GM19238 (cell line): ENCODE measurements around the gene RHEB.

Experiments used
- DNase-seq: peaks from one replicate; pipeline ENCODE4 v3.0.0; 2011; ENCODE audit warnings: low spot score; ENCODE audit not compliant: insufficient read length

RHEB gene

DNA sequence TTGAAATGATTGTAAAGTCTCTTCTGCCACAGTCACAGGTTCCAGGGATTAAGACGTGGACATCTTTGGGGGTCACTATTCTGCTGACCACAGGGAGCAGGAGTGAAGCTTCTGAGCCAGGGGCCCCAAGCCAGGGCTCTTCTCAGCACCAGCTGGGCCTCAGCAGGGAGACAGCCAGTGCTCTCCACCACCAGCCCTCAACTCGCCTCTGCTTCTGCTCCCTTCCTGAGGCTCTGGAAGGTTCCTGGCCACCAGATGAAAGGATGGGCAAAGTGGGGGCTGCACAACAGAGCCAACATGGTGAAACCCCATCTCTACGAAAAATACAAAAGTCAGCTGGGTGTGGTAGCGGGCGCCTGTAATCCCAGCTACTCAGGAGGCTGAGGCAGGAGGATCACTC, 68.5 kb downstream of the RHEB start:
- no peak for DNase-seq

GRCh38 chr7:151449990-151450389, 69.7 kb downstream of the RHEB start:
- no peak for DNase-seq

GRCh38 chr7:151448261-151449252, 71.1 kb downstream of the RHEB start:
- peak; percentile 80 for DNase-seq

DNA sequence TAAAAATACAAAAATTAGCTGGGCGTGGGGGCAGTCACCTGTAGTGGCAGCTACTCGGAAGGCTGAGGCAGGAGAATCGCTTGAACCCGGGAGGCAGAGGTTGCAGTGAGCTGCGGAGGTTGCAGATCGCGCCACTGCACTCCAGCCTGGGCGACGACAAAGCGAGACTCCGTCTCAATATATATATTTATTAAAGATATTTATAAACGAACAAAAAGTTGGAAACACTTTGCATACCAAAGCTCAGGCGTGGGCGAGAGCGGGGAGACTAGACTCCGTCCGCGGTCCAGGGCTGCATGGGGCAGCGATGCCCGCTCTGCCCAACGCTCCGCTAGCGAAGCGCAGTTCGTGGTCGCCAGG, 71.8 kb downstream of the RHEB start:
- DNase-seq: no peak

- DNase-seq: no peak
Measured at GRCh38 chr7:151447312-151447711, 72.4 kb downstream of the RHEB start.

- no peak for DNase-seq
Measured at GRCh38 chr7:151446412-151446811, 73.3 kb downstream of the RHEB start.

DNA sequence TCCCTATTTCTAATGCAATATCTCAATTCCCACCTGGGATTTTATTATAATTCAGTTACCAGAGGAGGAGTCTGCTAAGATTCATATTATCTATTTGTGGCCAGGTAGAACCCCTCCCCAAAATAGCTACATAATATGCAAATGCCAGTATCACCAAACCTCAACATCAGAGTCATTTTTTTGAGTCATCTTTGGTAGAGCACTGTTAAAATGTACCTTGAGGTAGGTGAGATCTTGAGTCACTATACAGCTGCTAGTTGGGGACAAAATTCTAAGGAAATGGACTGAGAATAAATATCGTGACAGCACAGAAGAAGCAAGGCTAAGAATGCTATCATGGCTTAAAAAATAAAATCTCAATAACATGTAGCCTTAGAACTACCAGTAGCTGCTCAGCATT, 75.1 kb downstream of the RHEB start:
- no peak for DNase-seq

DNA sequence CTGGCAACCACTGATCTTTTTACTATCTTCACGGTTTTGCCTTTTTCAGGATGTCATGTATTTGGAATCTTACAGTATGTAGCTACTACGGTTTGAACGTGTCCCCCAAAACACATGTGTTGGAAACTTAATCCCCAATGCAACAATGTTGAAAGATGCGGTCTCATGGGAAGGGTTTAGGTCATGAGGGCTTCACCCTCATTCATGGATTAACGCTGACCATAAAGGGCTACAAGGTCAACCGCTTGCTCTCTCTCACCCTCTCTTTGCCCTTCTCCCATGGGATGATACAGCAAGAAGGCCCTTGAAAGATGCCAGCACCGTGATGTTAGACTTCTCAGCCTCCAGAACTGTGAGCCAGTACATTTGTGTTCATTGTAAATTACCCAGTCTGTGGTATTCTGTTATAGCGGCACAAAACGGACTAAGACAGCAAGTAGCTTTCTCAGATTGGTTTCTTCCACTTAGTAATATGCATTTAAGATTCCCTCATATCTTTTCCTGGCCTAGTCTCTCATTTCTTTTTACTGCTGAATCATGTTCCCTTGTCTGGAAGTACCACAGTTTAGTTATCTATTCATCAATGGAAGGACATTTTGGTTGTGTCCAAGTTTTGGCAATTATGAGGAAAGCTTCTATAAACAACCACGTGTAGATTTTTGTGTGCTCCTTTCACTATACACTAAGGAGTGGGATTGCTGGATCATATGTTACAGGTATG, 76.8 kb downstream of the RHEB start:
- DNase-seq: no peak

DNA sequence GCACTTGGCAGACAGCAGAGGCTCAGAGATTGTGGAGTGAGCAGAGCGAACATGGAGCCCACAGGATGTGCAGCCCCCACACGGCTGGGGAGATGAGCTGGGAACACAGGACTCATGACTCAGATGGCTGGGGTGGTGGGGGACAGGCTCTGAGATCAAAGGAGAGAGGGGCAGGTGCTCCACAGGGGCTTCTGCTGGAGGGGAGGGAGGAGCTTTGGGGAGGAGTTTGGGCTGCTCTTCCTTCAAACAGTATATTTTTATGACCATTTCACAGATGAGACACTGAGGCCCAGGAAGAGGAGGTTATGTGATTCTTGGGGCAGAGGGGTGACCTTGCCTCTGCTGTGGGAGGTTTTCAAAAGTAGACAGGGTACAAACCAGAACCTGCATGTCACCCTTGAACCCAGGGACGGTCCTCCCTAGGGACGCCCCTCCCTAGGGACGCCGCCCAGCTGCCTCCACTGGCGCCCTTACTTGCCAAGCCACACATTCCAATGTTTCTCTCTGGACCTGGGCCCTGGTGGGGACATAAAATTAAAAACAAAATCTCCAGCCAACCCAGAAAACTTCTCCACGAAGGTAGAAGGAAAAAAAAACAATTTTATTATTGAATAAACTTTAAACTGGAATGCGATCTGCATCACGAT, 78.8 kb downstream of the RHEB start:
- no peak for DNase-seq

DNA sequence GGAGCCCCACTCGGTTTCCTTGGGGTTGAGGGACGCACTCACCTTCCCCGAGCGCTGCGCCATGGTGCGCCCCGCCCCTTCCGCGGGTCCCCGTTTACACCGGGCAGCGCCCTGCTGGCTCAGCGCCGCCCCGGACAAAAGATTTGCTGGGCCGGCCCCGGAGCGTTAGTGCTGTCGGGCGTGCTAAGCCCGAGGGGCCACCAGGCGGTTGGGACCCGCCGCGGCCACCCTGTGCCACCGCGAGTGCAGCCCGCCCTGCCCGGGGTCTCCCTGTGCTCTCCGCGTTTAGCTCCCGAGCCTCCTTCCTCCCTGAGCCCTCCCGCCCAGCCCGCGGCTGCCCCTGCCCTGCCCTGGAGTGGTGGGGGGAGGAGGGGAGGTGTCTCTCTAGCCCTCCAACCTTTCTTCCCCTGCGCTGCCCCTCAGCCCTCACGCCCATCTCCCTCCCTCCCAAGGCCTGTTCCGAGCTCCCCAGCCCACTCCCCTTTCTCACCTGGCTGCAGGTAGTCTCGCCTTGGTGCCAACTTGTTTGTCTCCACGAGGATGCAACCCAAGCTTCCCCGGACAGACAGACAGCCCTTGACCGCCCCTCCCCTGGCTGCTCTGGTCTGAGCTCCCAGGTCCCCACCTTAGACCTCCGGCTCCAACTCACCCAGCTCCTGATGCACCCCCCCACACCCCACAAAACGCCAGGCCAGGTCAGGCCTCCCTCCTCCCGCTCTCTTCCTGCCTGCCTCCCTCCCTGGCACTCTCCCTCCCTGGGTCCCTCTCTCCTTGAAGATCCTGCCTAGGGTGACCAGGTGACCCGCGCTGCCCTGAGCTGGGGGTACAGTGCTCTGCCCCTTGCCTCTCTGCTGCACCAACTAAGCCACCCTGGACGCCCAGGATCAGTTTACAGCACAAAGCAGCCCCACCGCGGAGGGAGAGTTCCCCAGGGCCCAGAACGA, 79.6 kb downstream of the RHEB start, which contains the start of gene CRYGN:
CRYGN (minus strand) TSS at position 287 of the 944 bp plus-strand sequence; CDS start at position 63, 224 bp downstream.
- DNase-seq: no peak

DNA sequence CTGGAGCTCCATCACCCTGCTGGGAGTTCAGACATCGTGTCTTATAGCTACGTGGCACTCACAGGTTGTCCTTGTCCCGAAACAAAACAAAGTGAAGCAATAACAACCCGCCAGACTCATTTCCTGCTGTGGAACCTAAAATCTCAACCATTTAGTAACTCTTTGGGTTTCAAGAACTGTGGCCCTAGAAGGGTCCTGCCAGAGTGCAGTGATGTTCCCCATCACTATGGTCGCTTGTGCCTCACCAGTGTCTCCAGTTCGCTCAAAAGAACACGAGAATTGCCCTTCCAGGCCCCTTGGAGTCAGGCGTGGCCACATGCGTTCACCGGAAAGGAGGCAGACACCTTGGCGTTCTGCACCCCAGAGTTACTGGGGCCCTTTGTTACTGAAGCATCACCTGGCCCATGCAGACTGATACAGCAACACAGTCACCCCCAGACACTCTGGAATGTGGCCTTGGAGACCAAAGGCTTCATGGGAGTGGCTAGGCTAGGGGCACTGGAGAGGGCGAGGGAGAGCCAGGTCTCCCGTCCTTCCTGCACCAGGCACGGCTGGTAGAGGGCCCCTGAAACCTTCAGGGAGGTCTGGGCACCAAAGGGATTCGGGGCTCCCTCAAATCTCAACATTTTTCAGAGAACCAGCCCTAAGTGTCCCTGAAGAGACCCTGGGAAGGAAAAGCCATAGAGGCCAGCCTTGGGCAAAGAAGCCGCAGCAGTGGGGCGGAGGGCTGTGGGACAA, 80.7 kb downstream of the RHEB start:
- no peak for DNase-seq

DNA sequence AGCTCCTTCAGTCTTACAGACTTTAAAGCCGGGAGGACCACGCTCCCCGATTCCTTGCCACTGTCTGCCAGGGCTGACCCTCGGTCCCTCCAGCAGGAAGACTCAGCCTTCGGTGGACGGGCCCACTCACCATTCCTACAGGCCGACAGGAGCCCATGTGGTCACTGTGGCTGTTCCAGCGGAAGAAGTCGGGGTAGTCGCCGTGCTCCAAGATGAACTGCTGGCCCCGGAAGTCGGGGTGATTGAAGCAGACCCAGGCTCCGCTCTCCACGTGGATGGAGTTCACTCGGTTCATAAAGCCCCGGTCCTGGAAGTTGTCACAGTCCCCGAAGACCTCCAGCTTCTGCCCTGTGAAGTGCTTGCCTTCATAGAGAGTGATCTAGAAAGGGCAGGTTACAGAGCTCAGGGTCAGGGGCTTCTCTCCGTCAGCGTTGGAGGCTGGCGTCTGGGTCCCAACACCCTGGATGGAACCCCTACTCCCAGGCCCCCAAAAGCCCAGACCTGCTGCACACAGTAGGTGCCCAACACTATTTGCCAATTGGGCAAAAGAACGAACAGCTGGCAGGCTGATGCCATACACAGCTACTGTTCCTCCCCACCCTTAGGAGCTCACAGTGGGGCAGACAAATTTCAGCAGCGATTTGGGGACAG, 81.7 kb downstream of the RHEB start:
- DNase-seq: no peak

DNA sequence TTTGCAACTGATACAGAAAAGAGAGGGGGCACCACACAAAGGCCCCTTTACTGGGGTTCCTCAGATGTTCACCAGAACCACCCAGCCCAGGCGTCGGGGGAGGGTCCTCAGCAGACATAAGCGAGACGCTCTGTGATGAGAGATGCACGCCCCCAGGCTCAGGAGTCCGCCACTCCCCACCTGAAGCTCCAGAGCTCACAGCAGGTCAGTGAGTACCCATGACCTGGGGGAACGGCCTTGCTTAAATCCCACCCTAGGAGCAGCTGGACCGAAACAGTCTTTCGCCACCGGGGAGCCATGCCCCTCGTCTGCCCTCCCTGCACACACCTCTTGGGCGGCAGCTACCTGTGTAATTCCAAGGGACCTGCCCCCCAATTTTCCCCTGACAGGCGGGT, 82.5 kb downstream of the RHEB start:
- no peak for DNase-seq

DNA sequence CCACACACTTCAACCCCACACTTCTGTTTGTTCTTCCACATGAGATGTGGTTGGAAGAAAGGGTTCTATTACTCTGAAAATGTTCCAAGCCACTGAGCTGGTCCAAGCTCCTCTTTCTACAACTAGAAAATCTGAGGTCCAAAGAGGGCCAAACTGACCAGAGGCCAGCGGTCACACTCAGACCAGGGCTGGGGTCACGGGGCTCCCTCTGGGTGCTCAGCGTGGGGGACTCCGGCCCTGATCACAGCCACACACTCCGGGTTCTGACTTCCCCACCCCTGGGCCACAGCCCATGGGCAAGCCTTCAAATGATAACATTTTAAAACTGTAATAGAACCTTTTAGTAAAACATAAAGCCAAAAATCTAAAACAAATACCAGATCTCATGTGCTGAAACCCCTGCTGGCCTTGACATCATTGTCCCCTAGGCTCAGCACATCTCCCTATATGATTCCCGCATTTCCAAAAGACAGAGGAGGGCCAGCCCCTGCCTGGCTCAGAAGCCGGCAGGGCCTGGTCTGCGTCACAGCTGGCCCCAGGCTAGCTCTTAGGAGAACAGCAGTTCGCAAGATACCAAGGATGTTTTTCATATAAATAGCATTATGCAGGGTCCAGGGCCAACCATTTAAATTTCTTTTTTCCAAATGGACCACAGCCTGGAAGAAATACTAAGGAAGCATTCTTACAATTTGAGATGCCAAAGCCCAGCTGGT, 83.1 kb downstream of the RHEB start:
- DNase-seq: no peak

DNA sequence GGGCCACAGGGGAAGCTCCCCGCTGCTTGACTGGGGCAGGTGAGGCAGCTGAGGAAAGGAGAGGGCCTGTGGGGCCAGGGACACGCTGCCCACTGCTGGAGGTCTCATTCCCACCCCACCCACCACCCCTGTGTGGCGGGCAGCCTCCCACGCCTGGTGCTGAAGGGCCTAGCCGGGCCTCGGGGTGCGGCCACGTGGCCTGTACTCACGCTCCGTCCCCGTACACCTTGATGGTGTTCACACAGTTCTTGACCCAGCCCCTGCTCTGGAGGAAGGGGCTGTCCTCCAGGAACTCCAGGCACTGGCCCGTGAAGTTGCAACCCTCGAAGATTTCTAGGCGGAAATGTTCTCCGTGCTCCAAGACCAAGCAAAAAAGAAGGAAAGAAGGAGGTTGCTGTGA, 83.7 kb downstream of the RHEB start:
- no peak for DNase-seq

DNA sequence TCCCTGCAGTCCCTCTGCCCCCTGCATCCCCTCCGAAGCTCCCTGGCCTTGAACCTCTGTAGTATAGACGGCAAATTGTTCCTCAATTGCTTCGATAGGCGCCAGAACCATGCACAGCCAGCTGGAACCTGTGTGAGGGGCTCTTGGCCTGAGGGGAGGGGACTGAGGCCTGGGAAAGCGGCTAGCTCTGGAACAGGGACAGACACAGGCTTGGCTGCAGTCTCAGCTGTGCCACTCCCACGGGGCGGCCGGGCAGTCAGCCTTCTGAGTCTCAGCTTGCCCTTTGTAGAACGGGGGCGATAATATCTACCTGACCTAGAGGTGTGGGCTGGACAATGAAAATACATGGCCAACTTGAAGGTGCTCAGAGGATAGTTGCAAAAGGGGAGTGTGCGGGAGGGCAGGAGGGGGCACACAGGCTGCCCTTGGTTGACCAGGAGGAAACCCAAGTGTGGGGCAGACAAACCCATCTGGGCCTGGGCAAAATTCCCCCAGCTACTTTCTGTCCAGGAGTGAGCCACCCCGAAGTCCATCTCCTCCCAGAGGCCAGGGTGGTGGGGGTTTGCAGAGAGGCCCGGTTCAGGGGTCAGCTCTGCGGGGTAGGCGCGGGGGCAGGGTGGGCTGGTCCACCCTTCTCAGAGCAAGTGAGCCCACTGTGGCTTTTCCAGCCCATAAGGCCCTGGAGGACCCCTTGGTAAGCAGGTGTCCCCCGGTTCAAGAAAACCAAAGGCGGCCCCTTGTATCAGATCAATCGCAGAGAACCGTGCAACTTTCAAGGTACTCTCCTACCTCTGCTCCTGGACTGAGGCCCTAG, 84.4 kb downstream of the RHEB start:
- DNase-seq: no peak

- DNase-seq: no peak
Measured at GRCh38 chr7:151434549-151434948, 85.1 kb downstream of the RHEB start.

DNA sequence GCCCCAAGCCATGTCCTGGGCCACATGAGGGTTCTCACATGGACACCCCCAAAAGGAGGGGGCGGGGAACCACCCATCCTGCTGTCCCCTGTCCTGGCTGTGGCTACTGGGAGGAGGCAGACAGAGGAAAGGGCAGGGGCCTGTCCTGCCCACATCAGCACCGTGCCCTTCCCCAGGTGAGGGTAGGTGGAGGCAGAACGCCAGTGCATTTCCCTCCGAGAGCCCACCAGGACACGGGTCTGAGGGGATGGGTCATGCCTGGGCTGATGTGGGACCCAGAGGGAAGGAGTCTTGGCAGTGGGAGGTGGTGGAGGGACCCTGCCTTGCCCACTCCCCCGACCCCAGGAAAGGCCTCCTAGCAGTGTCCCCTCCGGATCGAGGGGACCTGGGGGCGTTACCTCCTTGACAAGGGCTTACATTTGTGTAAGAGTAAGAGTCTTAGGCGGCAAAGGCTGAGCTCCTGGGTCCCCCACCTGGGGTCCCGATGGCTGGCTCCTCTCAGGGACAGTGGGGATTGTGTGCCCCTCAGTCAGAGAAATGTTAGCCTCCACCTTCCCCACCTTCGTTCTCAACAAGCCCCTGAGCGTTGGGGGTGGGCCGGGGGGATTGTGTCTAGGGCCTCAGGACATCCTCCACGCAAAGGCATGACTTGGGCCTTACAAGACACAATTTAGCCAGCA, 85.8 kb downstream of the RHEB start:
- DNase-seq: no peak
